ENCODE measurements around the gene FMNL2. TPM values are rescaled to one million over a fixed set of nuclear protein-coding genes. Genes with fewer than 3 reads are reported as not detected.

FMNL2 gene
- total RNA-seq, 1 experiment from 2014 or later: 33.6 TPM

GRCh38 chr2:152606081-152606480 is 271.1 kb downstream of the FMNL2 start:
- Mint-ChIP-seq H3K4me3 (no peak overlapping the region), H3K4me1 (peaks cover 0 to 3% of the 10 kb centered on the region in 2 experiments; a peak in 1 of 4 replicates)
- TF ChIP-seq, protein P1, sequence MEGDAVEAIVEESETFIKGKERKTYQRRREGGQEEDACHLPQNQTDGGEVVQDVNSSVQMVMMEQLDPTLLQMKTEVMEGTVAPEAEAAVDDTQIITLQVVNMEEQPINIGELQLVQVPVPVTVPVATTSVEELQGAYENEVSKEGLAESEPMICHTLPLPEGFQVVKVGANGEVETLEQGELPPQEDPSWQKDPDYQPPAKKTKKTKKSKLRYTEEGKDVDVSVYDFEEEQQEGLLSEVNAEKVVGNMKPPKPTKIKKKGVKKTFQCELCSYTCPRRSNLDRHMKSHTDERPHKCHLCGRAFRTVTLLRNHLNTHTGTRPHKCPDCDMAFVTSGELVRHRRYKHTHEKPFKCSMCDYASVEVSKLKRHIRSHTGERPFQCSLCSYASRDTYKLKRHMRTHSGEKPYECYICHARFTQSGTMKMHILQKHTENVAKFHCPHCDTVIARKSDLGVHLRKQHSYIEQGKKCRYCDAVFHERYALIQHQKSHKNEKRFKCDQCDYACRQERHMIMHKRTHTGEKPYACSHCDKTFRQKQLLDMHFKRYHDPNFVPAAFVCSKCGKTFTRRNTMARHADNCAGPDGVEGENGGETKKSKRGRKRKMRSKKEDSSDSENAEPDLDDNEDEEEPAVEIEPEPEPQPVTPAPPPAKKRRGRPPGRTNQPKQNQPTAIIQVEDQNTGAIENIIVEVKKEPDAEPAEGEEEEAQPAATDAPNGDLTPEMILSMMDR (conservative IDR thresholded peaks at IDR 0.05): no peak

More at GRCh38 chr2:152606081-152606480, 271.1 kb downstream of the FMNL2 start:
- Histone ChIP-seq H3K27me3 (ENCODE audit: insufficient read depth, low read length) (no peaks in the 10 kb centered on the region), H2BK12ac (ENCODE audit: insufficient read length, low read depth, low read length) (no peak overlapping the region), H3K4ac (ENCODE audit: low read depth, low read length) (no peak overlapping the region), H3K79me1 (ENCODE audit: insufficient read depth, low read depth, low read length, poor library complexity, severe bottlenecking) (no peaks in the 10 kb centered on the region), H3K23ac (ENCODE audit: insufficient read length, low read depth, low read length) (no peak overlapping the region), H3K56ac (ENCODE audit: insufficient read length, low read depth, low read length) (no peak overlapping the region), H3K18ac (ENCODE audit: insufficient read length, low read depth, low read length) (no peak overlapping the region), H2BK120ac (ENCODE audit: low read depth, low read length, poor library complexity, severe bottlenecking) (no peak overlapping the region), H3T11ph (ENCODE audit: low read length) (no peak overlapping the region), H3K14ac (ENCODE audit: insufficient read depth, low read length) (no peak overlapping the region), H3K27ac (ENCODE audit: insufficient read length, low read depth, low read length) (no peak overlapping the region), H4K8ac (replicated peaks; ENCODE audit: insufficient read length, low read depth, low read length) (no peak overlapping the region), H2BK15ac (ENCODE audit: low read depth, low read length) (no peak overlapping the region), H3K4me2 (ENCODE audit: insufficient read depth, insufficient read length, low read length) (no peak overlapping the region), H4K20me1 (ENCODE audit: control insufficient read depth, insufficient read depth, insufficient read length) (no peaks in the 10 kb centered on the region), H3K9ac (ENCODE audit: extremely low read depth, insufficient read length, low read length) (no peak overlapping the region), H2BK5ac (ENCODE audit: insufficient read length, low read length) (no peak overlapping the region), H2AFZ (ENCODE audit: low read length) (no peak overlapping the region), H3K23me2 (ENCODE audit: insufficient read length, low read depth, low read length, poor library complexity, severe bottlenecking) (no peaks in the 10 kb centered on the region), H2BK20ac (ENCODE audit: low read depth, low read length, poor library complexity, severe bottlenecking) (no peak overlapping the region), H4K5ac (ENCODE audit: insufficient read length, low read depth, low read length) (no peak overlapping the region), H3K9me3 (ENCODE audit: control insufficient read depth, low read depth, low read length) (no peaks in the 10 kb centered on the region), H2AK5ac (ENCODE audit: insufficient read length, low read length) (no peak overlapping the region), H3K79me2 (ENCODE audit: insufficient read depth, low read length) (no peaks in the 10 kb centered on the region), H4K91ac (ENCODE audit: insufficient read length, low read depth, low read length) (no peak overlapping the region), H3K4me1 (ENCODE audit: insufficient read depth, low read length) (no peaks in the 10 kb centered on the region)
- H3K27ac Mint-ChIP-seq: no peak overlapping the region
- no peaks in the 10 kb centered on the region for H3K9me3 Mint-ChIP-seq
- no peak for DNase-seq
- H3K36me3 Mint-ChIP-seq (ENCODE audit: insufficient read depth in 1 of 3, low read depth in 3 of 3): peaks cover 0 to 15% (median 5%) of the 10 kb centered on the region in 3 experiments; a peak in 3 of 7 replicates
- no CpG with 5 or more reads among the region's 1 CpG for WGBS (ENCODE audit: extremely low coverage, insufficient read length, low lambda C conversion rate)
- no peaks in the 10 kb centered on the region for H3K27me3 Mint-ChIP-seq (ENCODE audit: low read depth)

Measured in H9 (cell line).